Inflammatory macrophage treated with lipopolysaccharide for 4 hours (primary cell): ENCODE measurements around the gene SLIT3.

Source experiments
- DNase-seq: peaks from one replicate; pipeline ENCODE4 v3.0.0-alpha.2; 2020

The SLIT3 gene

DNA sequence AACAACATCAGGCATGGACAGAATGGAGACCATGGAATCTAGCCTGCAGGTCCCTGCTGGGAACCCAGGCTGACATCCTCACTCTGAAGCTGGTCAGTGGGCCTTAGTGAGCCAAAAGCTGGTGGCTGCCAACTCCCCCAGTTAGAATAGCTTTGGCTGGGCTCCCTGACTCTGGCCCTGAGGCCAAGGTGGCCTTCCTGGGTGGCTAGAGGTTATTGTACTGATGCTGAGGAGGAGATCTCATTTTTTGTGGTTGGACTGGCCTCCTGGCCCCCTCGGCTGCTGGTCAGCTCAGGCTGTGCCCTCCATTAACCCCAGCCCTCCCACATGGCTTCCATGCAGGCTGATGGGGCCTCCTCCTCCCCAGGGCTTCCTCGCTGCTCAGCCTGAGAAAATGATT lies 620.5 kb downstream of the SLIT3 start:
- DNase-seq: no peak

GRCh38 chr5:168679515-168679920 lies 621.4 kb downstream of the SLIT3 start:
- peak; percentile 46 for DNase-seq

- DNase-seq: no peak
Measured at GRCh38 chr5:168676501-168676900, 624.4 kb downstream of the SLIT3 start.

GRCh38 chr5:168675883-168676408 lies 625.0 kb downstream of the SLIT3 start:
- no peak for DNase-seq

GRCh38 chr5:168674893-168675482 lies 626.0 kb downstream of the SLIT3 start:
- no peak for DNase-seq

DNA sequence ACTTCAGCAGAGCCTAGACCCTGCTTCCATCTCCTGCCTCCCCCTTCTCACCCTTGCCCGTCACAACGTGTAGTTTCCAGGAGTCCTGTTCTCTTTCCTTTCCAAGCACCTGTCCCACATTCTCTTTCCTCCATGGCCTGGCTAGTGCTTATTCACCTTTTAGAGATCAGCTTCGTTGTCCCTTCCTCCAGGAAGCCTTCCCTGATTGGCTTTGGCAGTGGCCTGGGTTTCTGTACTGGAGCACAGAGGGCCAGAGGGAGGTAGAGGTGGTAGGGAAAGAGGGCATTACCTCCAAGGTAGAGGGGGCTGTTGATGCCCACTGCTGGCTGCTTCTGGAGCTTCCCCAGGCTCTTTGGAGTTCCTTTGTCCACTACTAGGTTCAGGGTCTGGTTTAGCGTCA lies 628.1 kb downstream of the SLIT3 start:
- DNase-seq: no peak

- DNase-seq: no peak
Measured at GRCh38 chr5:168672016-168672415, 628.9 kb downstream of the SLIT3 start.

GRCh38 chr5:168670881-168671575 lies 629.9 kb downstream of the SLIT3 start:
- no peak for DNase-seq

DNA sequence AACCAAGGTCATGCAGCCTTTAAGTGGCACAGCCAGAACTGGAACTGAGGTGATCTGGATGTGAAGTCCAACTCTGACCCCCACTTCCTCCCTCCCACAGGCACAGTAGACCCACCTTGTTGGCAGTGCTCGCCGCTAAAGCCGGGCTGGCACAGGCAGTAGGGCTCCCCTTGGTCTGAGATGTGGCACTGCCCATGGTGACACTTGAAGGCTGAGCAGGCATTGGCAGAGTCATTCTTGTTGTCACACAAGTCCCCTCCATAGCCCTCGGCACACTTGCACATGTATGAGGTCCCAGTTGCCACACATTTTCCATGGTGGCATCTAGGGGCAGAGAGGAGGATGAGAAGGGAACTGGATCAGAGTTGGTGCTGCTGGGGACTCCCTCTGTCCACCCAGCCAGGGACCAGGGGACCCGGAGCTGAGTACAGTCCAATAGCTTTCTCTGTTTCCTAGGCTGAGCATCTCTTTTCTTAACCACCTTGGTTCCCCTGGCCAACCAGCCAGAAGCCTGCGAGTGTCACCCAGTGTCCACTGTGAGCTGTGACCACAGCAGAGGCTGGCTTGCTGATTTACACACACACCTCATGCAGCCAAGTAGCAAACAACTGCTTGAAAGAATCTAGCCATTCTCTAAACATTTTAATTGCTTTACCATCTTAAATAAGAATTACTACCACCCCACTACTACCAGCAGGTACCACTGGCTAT lies 631.1 kb downstream of the SLIT3 start:
- DNase-seq: no peak

- no peak for DNase-seq
Measured at GRCh38 chr5:168669156-168669555, 631.8 kb downstream of the SLIT3 start.

- DNase-seq: no peak
Measured at GRCh38 chr5:168668078-168668477, 632.9 kb downstream of the SLIT3 start.

GRCh38 chr5:168667301-168667840 lies 633.6 kb downstream of the SLIT3 start:
- DNase-seq: no peak

- DNase-seq: no peak
Measured at GRCh38 chr5:168666356-168666755, 634.6 kb downstream of the SLIT3 start.

- DNase-seq: no peak
Measured at GRCh38 chr5:168663276-168664004, 637.5 kb downstream of the SLIT3 start.

DNA sequence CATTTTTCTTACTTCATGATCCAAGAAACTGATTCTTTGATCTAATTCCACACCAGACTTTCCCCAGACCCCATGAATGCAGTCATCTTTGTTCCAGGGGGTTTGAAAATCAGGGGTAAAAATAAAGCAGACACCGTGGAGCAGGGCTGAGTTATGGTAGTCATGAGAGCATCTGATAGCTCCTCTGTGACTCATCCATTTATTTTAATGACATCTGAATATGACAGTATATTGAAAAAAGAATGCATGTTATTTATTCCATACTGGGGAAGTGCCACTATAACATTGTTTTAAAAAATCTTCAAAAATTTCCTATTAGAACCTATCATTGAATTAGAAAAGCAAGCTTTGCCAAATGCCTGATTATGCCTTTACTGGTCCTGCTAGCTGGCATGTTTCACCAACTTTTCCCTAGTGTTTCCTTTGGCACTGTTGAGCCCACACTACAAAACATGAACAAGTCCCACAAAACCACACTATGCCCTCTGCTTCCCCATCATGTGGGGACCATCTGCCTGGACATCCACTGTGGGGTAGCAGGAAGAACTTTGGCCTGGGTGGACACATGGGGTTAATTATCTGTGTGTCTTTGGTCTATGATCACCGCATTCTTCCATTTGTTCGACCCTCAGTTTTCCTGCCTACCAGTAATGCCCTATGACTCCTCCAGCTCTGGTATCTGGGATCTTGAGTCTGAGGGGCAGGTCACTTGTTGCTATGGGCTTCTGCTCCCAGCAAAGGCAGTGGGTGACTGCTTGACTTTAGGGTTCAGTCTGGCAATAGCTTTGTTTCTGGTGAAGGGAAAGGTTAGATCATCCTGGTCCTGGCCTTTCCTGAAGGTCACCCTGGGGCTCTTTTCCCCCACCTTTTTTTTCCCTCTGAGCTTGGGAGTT lies 639.1 kb downstream of the SLIT3 start:
- no peak for DNase-seq

DNA sequence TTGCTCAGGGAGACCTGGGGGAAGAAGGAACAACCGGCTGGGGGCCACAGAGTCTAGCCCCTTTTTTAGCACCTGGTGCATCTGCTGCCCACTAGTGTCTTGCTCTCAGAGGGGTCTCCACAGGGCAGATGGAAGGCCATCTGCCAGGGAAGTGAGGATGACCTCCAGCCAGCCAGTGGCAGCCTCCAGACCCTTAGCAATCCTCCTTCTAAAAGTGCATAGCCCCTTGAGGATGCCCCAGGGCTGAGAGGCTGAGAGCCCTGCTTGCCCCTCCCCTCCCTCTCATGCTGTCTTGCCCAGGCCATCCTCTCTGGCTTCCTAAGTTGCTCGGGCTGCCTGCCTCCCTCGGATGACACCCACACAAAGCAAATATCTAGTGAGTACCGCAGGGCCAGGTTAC lies 640.2 kb downstream of the SLIT3 start:
- DNase-seq: no peak

- DNase-seq: no peak
Measured at GRCh38 chr5:168659286-168659847, 641.6 kb downstream of the SLIT3 start.

DNA sequence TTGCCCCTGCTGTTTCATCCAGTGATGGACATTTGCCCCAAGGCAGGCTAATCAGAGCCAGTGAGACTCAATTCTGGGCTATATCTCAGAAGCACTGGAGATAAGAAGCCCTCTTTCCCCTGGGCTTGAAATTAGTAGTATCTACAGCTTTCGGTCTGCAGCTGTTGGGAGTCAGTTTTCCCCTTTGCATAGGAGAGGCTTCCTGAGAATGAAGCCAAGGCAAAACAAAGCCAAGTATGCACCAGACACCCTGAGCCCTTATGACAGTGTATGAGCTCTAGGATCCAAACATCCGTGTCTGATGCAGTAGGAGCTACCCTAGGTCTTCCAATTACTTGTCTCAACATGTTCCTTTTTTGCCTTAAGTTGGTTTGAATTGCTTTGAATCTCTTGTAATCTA lies 642.5 kb downstream of the SLIT3 start:
- DNase-seq: no peak

DNA sequence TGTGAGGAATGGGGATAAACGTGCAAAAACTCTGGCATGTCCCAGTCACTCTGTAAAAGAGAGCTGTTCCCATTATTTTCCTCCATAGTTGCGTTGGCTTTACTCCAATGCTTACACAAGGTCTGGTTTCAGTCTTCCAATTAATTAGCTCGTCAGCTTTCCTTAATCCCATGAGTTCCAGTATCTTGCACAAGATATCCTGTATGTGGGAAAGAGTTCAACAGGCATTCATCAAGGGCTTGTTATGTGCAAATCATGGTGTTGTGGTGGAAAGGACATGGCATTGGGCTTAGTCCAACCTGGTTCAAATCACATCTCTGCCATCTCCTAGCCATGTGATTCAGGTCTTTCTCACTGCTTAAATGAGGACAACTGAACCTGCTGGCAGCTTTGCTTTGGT lies 644.3 kb downstream of the SLIT3 start:
- no peak for DNase-seq

- DNase-seq: no peak
Measured at GRCh38 chr5:168655316-168655715, 645.6 kb downstream of the SLIT3 start.

DNA sequence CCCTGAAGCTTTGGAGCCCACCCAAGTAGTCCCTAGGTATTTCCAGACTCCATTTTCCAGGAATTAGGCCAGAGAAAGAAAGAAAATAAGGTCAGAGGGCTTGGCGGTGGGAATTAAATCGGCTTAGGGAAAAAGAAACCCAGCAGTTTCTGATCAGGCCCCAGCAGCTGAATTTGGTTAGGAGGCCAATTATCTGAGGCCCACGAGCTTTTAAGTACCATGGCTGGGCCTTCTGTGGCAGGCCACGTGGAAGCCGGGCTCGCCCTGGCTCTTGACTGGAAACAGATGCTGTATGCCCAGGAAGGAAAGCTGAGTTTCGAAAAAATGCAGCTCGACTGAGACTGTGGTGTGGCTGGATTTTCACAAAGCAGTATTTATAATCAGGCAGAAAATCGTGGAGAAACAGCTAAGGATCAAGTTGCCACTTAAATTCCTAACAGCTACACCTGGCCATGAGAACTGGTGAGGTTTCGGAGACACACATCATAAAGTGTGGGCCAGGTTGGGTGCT lies 646.7 kb downstream of the SLIT3 start:
- no peak for DNase-seq
